ENCODE measurements around the gene ANKRD40.

DNA sequence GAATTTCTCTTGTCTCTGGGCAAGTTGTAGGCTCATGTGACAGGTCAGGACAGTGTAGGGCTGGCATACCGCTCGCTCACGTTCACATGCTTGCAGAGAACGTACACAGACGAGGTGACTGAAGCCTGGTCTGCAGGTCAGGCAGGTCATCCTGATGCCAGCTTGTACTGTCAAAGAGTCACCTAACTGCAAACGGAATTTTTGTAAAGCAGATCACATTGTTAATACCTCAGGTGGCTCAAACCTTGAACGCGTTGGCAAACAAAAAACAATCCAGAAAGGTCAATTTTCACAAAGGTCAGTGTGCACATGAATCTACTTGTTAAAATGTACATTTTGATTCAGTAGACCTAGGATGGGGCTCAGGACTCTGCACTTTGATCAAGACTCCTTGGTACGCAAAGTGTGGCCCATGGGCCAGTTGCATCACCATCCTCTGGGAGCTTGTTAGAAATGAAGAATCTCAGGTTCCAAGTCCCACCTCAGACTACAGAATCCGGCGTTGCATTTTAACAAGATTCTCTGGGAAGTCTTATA, 28.6 kb downstream of the ANKRD40 start:
- TF ChIP-seq EZH2phosphoT487 (IDR thresholded peaks at IDR 0.05; ENCODE audit: low read length) = no peak
- TF ChIP-seq, protein P1, sequence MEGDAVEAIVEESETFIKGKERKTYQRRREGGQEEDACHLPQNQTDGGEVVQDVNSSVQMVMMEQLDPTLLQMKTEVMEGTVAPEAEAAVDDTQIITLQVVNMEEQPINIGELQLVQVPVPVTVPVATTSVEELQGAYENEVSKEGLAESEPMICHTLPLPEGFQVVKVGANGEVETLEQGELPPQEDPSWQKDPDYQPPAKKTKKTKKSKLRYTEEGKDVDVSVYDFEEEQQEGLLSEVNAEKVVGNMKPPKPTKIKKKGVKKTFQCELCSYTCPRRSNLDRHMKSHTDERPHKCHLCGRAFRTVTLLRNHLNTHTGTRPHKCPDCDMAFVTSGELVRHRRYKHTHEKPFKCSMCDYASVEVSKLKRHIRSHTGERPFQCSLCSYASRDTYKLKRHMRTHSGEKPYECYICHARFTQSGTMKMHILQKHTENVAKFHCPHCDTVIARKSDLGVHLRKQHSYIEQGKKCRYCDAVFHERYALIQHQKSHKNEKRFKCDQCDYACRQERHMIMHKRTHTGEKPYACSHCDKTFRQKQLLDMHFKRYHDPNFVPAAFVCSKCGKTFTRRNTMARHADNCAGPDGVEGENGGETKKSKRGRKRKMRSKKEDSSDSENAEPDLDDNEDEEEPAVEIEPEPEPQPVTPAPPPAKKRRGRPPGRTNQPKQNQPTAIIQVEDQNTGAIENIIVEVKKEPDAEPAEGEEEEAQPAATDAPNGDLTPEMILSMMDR (IDR thresholded peaks at IDR 0.05; ENCODE audit: low read length) = no peak

All from MM.1S (cell line).